HG03159 (cell line): ENCODE results near the gene MPP1.

Source experiments
- ATAC-seq: cut with Tn5 transposase; IDR thresholded peaks from one replicate; pipeline ENCODE4 v1.9.1; 2021; ENCODE audit warnings: mild to moderate bottlenecking, moderate library complexity; ENCODE audit not compliant: unreplicated experiment

Gene MPP1

DNA sequence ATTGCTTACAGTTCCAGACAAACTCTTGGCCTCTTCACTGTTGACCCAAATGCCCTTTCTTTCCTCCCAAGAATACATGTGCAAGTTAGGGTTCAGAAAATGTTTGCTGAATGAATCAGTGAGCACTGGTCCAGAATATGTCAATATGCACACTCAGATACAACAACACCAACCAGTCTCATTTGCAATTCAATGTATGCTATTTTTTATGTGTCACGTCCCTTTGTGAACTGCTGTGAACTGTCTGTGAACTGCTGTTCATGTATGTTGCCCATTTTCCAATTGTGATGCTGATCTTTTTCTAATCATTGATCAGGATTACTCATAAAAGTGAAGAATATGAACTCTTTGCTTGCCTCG lies 72.2 kb downstream of the MPP1 start:
- no peak for ATAC-seq

DNA sequence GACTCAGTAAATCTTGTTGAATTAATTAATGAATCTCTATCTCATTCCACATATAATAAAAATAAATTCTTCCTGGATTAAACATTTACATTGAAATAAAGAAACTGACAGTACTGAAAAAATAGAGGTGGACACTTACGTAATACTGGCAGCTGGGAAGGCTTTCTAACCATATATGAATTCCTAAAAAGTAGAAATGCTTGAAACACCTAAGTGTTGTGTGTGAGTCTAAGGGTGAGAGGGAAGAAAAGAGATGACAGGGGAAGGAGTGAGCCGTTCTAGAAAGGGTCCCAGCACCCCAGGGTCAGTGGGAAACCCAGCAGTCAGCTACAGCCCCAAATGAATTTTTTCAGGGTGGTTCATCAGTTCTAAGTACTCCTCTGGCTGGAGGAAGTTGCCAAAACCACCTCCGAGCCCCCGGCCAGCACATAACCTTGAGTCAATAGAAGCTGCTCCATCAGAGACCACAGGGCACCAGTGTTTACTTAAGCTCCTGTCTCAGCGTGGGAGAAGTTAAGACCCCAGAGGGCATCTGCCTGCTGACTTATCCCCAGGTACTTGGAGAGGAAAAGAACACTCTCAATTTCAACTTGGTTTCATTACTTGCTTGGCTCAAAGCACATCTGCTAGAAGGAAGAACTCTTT lies 72.7 kb downstream of the MPP1 start:
- ATAC-seq = no peak

DNA sequence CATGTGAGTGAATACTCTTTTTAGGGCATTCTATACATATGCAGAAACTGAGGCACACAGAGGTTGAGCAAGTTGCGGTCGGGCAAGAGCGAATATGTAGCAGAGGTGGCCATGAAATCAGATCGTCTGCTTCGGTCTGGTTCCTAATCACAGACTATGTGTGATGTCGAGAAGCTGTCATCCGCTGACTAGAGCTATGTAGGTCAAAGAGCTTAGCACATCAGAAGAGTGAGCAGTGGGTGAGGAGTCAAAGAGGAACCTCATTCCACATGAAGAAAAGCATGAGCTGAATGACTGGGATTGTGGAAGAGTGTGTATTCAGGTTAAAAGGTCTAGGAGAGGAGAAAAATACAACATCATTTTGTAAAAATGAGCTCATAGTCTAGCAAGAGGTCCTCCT lies 73.4 kb downstream of the MPP1 start:
- no peak for ATAC-seq

DNA sequence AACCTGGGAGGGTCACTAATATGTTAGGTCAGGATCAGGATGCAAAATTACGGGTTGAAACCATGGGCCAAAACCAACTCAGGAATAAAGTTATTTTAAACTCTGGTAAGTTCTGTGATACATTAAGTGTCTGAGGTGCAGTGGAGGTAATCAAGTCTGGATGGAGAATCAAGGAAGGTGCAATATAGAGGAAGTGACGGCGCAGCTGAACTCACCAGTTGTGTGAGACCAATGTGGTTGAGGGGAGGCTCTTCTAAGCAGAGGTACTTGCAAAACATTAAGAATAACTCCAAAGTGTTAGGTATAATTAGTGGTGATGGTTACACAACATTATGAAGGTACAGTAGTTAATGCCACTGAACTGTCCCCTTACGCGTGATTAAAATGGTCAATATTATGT lies 74.1 kb downstream of the MPP1 start:
- no peak for ATAC-seq

DNA sequence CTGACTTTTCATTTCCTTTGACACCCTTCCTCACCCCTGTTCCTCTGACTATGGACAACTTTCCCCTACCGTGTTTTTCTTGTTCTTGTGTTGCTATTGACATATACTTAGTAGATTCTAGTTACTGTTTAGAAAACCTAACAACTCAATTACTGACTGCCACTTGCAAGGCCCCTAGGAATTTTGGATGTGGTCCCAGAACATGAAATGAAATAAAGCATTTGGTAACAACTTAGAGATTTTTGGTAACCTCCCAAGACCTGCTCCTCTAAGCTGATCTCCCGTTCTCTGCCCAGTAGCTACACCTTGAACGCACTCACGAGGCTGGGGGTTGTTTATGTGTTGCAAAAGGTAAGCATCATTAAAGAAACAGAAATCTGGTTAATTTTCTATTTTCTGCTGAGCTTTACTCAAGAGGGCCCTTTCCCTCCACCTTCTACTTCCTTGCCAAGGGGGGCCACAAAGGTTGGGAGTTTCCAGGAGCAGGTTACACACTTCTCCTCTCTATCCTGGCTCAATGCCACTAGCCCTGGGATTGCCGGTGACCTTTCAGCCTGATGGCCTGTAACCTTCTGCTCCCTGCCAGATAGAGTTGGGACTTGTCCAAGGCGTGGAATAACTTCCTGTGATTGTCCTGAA lies 74.9 kb downstream of the MPP1 start:
- no peak for ATAC-seq

DNA sequence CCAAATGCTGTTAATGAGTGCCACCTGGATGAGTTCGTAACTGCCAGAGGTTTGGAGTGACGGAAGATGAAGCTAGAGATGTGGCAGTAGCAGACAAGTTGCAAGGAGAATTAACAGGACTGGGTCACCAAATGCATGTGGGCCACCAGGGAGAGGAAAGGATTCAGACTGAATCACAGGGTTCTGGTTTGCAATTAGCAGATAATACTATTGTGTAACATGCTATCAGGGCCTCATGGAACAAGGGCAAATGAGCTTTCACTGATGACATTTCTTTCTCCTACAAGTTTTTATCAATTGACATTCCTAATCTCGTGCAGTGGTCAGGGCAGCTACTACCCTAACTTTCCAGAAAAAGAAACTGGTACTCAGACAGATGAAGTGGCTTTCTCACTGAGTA lies 75.8 kb downstream of the MPP1 start:
- no peak for ATAC-seq
